HG02623 (cell line): ENCODE results near the gene ULK4.
"Not testable (repeated sequence)": the region's sequence is repeated elsewhere in the genome, so short reads cannot be mapped to it uniquely, and the experiment has no call there.

ENCODE experiments used
- ATAC-seq: cut with Tn5 transposase; IDR thresholded peaks from one replicate; pipeline ENCODE4 v1.9.1; 2021; ENCODE audit warnings: moderate library complexity; ENCODE audit not compliant: unreplicated experiment

The ULK4 gene

GRCh38 chr3:41960826-41961750 lies 815 bp downstream of the ULK4 start:
- ATAC-seq: peak; percentile 5

GRCh38 chr3:41956574-41956973 lies 5.3 kb downstream of the ULK4 start:
- no peak for ATAC-seq

- ATAC-seq: no peak
These were observed 6.7 kb downstream of the ULK4 start for GRCh38 chr3:41955192-41955591.

DNA sequence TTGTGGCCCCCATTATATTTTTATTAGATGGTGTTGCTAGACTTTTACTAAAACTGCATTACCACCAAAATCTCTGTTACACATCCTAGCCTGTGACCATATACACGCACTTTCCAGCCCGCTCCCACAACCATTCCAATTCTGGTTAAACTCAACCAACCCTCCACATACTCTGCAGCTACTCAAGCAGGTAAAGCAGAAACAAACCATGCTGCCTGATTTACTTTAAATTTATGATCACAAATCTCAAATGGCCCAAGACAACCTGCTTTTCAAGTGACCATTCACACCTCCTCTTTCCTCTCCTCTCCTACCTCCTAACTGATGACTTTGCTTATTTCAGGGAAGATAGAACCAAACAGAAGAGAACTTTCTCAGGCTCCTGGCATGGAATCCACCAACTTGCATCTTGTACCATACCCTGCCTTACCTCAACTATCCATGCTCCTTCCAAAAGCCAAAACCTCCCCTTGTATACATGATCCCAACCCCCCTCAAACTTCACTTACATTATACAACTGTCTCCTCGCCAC lies 18.5 kb downstream of the ULK4 start:
- no peak for ATAC-seq

- no peak for ATAC-seq
These were observed 21.5 kb downstream of the ULK4 start for GRCh38 chr3:41940393-41940792.

DNA sequence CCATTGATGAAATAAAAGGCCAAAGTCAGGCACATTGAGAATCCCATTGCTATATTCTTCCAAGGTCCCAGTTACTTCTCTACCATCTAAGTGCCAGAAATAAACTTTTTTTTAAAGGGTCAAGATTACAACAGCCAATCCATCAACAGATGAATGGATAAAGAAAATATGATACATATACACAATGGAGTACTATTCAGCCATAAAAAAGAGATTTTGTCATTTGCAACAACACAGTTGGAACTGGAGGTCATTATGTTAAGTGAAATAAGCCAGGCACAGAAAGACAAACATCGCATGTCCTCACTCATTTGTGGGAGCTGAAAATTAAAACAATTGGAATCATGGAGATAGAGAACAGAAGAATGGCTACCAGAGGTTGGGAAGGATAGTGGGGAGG lies 25.5 kb downstream of the ULK4 start:
- ATAC-seq: no peak

- no peak for ATAC-seq
These were observed 28.7 kb downstream of the ULK4 start for GRCh38 chr3:41933154-41933676.

- ATAC-seq: no peak
These were observed 29.4 kb downstream of the ULK4 start for GRCh38 chr3:41932464-41932863.

GRCh38 chr3:41920406-41920965 lies 41.4 kb downstream of the ULK4 start:
- ATAC-seq: no peak

DNA sequence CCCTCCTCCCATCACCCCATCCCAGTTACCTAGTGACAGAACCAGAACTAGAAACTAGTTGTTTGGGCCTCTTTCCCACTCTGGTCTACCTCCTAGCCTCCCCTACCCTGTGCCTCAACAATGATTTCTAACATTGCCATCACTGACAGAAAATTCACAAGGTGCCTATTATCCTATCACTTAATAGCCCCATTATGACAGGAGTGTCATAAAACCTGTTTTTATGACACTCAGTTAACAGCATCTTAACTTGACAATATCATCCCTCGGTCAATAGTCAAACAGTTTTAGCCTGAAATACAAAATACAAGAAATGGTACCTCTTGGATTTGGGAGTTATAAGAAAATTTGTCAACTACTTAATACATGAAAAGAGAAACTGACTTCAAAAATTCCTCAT lies 46.5 kb downstream of the ULK4 start:
- no peak for ATAC-seq

GRCh38 chr3:41912280-41912679 lies 49.6 kb downstream of the ULK4 start:
- no peak for ATAC-seq

GRCh38 chr3:41907330-41908073 lies 54.4 kb downstream of the ULK4 start:
- ATAC-seq: no peak

GRCh38 chr3:41900265-41900664 lies 61.6 kb downstream of the ULK4 start:
- ATAC-seq: no peak

GRCh38 chr3:41898631-41899030 lies 63.3 kb downstream of the ULK4 start:
- ATAC-seq: no peak

- ATAC-seq: no peak
These were observed 67.9 kb downstream of the ULK4 start for GRCh38 chr3:41893977-41894376.

DNA sequence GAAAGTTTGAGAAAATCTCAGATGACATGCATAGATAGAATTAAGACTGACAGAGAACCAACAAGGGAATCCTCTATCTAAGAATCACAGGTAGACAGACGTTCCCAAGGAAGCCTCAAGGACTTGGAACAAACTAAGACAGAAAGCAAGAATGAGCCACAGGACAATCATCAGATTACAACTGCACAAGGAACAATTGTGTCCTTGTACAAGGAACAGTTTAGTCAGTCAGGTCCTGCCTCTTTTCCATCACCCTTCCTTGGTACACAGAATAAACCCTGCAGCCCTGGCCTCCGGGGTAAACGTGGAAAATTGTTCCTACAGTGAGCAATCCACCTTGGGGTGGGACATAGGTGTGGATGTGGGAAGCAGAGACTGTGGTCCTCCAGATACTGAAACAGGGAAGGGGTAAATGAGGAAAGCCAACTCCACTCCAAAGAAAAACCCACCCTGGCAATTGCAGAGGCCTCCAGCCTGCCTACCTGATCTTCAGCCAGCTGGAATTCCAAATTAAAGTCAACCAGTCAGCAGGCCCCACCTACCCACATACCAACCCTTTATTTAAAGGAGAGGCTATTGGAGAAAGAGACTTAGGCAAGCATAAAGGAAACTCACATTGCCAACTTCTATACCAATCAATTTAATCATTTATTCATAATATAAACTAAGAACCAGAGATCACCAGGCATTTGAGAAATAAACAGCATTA lies 73.4 kb downstream of the ULK4 start:
- ATAC-seq: no peak

- ATAC-seq: no peak
These were observed 78.9 kb downstream of the ULK4 start for GRCh38 chr3:41882956-41883355.

DNA sequence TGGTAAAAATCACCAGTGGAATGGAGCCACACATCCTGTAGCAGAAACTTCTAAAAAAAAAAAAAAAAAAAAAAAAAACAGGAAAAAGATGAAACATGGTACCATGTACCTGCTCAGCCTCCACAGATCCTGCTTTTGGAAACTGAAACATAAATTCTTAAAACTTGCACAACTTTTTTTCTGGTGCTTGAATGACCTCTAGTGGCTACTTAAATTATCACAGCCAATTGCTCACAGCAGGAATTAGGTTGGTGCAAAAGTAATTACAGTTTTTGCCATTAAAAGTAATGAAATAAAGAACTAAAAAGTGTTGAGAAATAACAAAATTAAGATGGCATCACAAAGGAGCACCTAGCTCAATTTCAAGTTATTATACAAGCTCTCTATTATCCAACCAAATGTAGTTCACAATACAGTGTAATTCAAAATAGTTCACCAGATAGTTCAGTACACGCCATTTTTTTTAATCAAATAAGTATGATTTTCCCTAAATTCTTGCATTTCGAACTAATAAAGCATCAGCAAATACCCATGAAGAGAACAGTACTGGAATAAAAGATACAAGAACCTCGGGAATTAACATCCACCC lies 80.6 kb downstream of the ULK4 start:
- no peak for ATAC-seq

GRCh38 chr3:41880387-41880786 lies 81.5 kb downstream of the ULK4 start:
- ATAC-seq: no peak

DNA sequence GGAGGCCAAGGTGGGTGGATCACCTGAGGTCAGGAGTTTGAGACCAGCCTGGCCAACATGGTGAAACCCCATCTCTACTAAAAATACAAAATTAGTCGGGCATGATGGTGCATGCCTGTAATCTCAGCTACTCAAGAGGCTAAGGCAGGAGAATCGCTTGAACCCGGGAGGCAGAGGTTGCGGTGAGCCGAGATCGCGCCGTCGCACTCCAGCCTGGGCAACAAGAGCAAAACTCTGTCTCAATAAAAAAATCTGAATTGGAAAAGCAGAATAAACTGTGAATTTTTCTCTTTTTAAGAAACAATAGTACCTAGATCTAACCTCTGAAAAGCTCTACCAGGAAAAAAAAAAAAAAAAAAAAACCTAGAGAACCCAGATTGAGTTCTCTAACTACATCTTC lies 84.2 kb downstream of the ULK4 start:
- not testable (repeated sequence) for ATAC-seq
